MCF 10A (cell line): ENCODE measurements around the gene ABCG1. TPM values are rescaled to one million over a fixed set of nuclear protein-coding genes. Genes with fewer than 3 reads are reported as not detected.

ENCODE experiments used
- BruUV-seq: library from RNA; stranded (reverse); fragments of 400-500 nt; replicated peaks from 2 replicates; lab custom pipeline; 2021; lab: Mats Ljungman, UMichigan
- CTCF ChIA-PET: fragments of 300-600 bp; sonication (Branson Sonifier 250); formaldehyde crosslinking; extraction: SDS; loops from one replicate; lab custom pipeline; 2021; ENCODE audit warnings: antibody characterized with exemption, inconsistent platforms; lab: Yijun Ruan, JAX
- POLR2A ChIA-PET: fragments of 300-600, 350-650 bp; sonication (Branson Sonifier 250); formaldehyde crosslinking; extraction: SDS; loops from one replicate; lab custom pipeline; 2020; ENCODE audit warnings: antibody characterized with exemption, inconsistent platforms; lab: Yijun Ruan, JAX
- DNase-seq: peaks from one replicate; pipeline ENCODE4 v3.0.0-alpha.2; 2018; ENCODE audit not compliant: unreplicated experiment
- H3K27ac Mint-ChIP-seq: one replicate; pipeline ENCODE4 v1.8.0; 2022; ENCODE audit warnings: mild to moderate bottlenecking, low read depth, mixed read lengths; ENCODE audit not compliant: unreplicated experiment
- H3K27me3 Mint-ChIP-seq: one replicate; pipeline ENCODE4 v1.8.0; 2022; ENCODE audit warnings: mixed read lengths; ENCODE audit not compliant: insufficient read depth, unreplicated experiment
- H3K36me3 Mint-ChIP-seq: one replicate; pipeline ENCODE4 v1.8.0; 2022; ENCODE audit warnings: mild to moderate bottlenecking, moderate library complexity, mixed read lengths; ENCODE audit not compliant: insufficient read depth, unreplicated experiment
- H3K4me1 Mint-ChIP-seq: one replicate; pipeline ENCODE4 v1.8.0; 2022; ENCODE audit warnings: mixed read lengths; ENCODE audit not compliant: insufficient read depth, unreplicated experiment
- H3K4me3 Mint-ChIP-seq: one replicate; pipeline ENCODE4 v1.8.0; 2022; ENCODE audit warnings: mild to moderate bottlenecking, moderate library complexity, mixed read lengths; ENCODE audit not compliant: unreplicated experiment
- H3K9me3 Mint-ChIP-seq: one replicate; pipeline ENCODE4 v1.8.0; 2022; ENCODE audit warnings: mixed read lengths; ENCODE audit not compliant: unreplicated experiment
- intact Hi-C: fragments of 100-400 bp; cut with micrococcal nuclease; formaldehyde crosslinking; loops from 2 replicates; pipeline ENCODE4 v1.14.1; 2022
- total RNA-seq: library from RNA; stranded (reverse); gene quantifications from 2 replicates; pipeline ENCODE4 v1.2.3, GENCODE V29; 2022
- TF ChIP-seq, protein P1 (sequence below): fragments of 200-600 bp; IDR thresholded peaks from one replicate; pipeline ENCODE4 v1.8.0; 2022; ENCODE audit warnings: antibody characterized with exemption, mild to moderate bottlenecking; ENCODE audit not compliant: unreplicated experiment

ABCG1 gene
- total RNA-seq, 1 experiment from 2014 or later = 25.5 TPM

GRCh38 chr21:42311816-42312625, 93.1 kb downstream of the ABCG1 start:
- CTCF ChIA-PET = interaction anchor here (1.5 to 4.3 kb wide), 2 partner anchors 11 to 14 kb away, joined by 3 to 23 read pairs; no protein-coding TSS in a partner anchor

GRCh38 chr21:42312626-42313104, 93.7 kb downstream of the ABCG1 start:
- TF ChIP-seq, protein P1, sequence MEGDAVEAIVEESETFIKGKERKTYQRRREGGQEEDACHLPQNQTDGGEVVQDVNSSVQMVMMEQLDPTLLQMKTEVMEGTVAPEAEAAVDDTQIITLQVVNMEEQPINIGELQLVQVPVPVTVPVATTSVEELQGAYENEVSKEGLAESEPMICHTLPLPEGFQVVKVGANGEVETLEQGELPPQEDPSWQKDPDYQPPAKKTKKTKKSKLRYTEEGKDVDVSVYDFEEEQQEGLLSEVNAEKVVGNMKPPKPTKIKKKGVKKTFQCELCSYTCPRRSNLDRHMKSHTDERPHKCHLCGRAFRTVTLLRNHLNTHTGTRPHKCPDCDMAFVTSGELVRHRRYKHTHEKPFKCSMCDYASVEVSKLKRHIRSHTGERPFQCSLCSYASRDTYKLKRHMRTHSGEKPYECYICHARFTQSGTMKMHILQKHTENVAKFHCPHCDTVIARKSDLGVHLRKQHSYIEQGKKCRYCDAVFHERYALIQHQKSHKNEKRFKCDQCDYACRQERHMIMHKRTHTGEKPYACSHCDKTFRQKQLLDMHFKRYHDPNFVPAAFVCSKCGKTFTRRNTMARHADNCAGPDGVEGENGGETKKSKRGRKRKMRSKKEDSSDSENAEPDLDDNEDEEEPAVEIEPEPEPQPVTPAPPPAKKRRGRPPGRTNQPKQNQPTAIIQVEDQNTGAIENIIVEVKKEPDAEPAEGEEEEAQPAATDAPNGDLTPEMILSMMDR = no peak
- no peak overlapping the region for H3K27ac Mint-ChIP-seq
- CTCF ChIA-PET = no interaction called here

More at GRCh38 chr21:42311816-42312625, 93.1 kb downstream of the ABCG1 start:
- no TSS peak for BruUV-seq
- H3K4me1 Mint-ChIP-seq = no peaks in the 10 kb centered on the region
- no peaks in the 10 kb centered on the region for H3K9me3 Mint-ChIP-seq
- no peak overlapping the region for H3K27ac Mint-ChIP-seq
- TF ChIP-seq, protein P1 = no peak
- H3K36me3 Mint-ChIP-seq = no peaks in the 10 kb centered on the region
- intact Hi-C loops = no loop called here
- DNase-seq = no peak
- POLR2A ChIA-PET = no interaction called here
- no peaks in the 10 kb centered on the region for H3K27me3 Mint-ChIP-seq
- H3K4me3 Mint-ChIP-seq = no peak overlapping the region

DNA sequence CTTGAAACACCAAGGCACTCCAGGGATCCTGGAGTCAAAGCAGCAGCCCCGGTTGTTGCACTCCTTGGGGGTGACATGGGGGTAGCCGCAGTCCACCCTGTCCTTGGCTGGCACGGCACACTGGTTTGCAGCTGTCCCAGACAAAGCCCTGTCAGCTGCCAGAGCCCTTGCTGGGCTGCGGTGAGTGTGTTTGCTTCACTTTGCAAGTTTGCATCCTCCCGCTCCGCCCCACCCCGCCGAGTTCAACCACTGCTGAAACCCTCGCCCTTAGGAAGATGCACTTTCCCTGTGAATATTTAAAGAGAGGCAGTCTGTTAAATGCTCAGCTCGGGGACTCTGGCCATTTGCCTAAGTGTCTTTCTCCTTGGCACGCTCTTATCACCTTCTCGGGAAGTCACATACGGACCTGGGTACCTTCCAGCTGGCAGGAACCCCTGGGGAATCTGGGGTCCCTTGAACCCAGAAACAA, 94.6 kb downstream of the ABCG1 start:
- no peak for DNase-seq
- H3K27me3 Mint-ChIP-seq = no peaks in the 10 kb centered on the region
- ChIA-PET POLR2A (interaction anchor here (0.6 kb wide), 1 partner anchor 79 kb away, joined by 4 read pairs; no protein-coding TSS in a partner anchor), CTCF (no interaction called here)
- no peak overlapping the region for H3K4me3 Mint-ChIP-seq
- no TSS peak for BruUV-seq
- no peaks in the 10 kb centered on the region for H3K4me1 Mint-ChIP-seq
- intact Hi-C loops = no loop called here
- no peaks in the 10 kb centered on the region for H3K36me3 Mint-ChIP-seq
- H3K9me3 Mint-ChIP-seq = no peaks in the 10 kb centered on the region
- H3K27ac Mint-ChIP-seq = no peak overlapping the region
- TF ChIP-seq, protein P1 = no peak

More at GRCh38 chr21:42312626-42313104, 93.7 kb downstream of the ABCG1 start:
- Mint-ChIP-seq H3K4me3 (no peak overlapping the region), H3K4me1 (no peaks in the 10 kb centered on the region), H3K27me3 (no peaks in the 10 kb centered on the region), H3K36me3 (no peaks in the 10 kb centered on the region), H3K9me3 (no peaks in the 10 kb centered on the region)
- intact Hi-C loops = no loop called here
- DNase-seq = no peak
- POLR2A ChIA-PET = no interaction called here
- BruUV-seq = no TSS peak

GRCh38 chr21:42314616-42315295, 95.8 kb downstream of the ABCG1 start:
- Mint-ChIP-seq H3K4me1 (no peaks in the 10 kb centered on the region), H3K4me3 (no peak overlapping the region), H3K27me3 (no peaks in the 10 kb centered on the region), H3K27ac (no peak overlapping the region), H3K9me3 (no peaks in the 10 kb centered on the region), H3K36me3 (no peaks in the 10 kb centered on the region)
- no peak for DNase-seq
- intact Hi-C loops = no loop called here
- no TSS peak for BruUV-seq
- POLR2A ChIA-PET = no interaction called here
- TF ChIP-seq, protein P1 = no peak
- CTCF ChIA-PET = interaction anchor here (0.6 kb wide), 1 partner anchor 341 kb away, joined by 3 read pairs; no protein-coding TSS in a partner anchor
